Panc1 (cell line): ENCODE measurements around the gene TLE7. TPM values are rescaled to one million over a fixed set of nuclear protein-coding genes. Genes with fewer than 3 reads are reported as not detected.

Experiments
- ATAC-seq: fragments of 200-7000 bp; cut with Tn5 transposase; 2 replicates; pipeline ENCODE4 v1.9.1; 2020; ENCODE audit warnings: mild to moderate bottlenecking, moderate library complexity
- BruUV-seq: library from RNA; stranded (reverse); fragments of 400-500 nt; replicated peaks from 2 replicates; lab custom pipeline; 2021; lab: Mats Ljungman, UMichigan
- CTCF ChIA-PET: fragments of 300-600 bp; sonication (Branson Sonifier 250); formaldehyde crosslinking; loops from one replicate; lab custom pipeline; 2022; ENCODE audit warnings: antibody characterized with exemption; lab: Charles Lee
- POLR2A ChIA-PET: fragments of 300-600 bp; sonication (Branson Sonifier 250); formaldehyde crosslinking; loops from one replicate; lab custom pipeline; 2022; ENCODE audit warnings: antibody characterized with exemption; lab: Charles Lee
- DNase-seq: peaks from one replicate; pipeline ENCODE4 v3.0.0-alpha.2; 2010; ENCODE audit warnings: low read depth, low spot score
- H3K27ac ChIP-seq: 2 replicates; pipeline ENCODE4 v1.5.1; 2011; ENCODE audit warnings: mild to moderate bottlenecking, low read length, inconsistent platforms
- H3K27me3 ChIP-seq: fragments of 200-500 bp; sonication (Bioruptor generic); 2 replicates; pipeline ENCODE4 v1.6.0; 2014; ENCODE audit warnings: low read length, inconsistent platforms; ENCODE audit not compliant: control insufficient read depth, insufficient read depth
- H3K36me3 ChIP-seq: fragments of 200-500 bp; sonication (Bioruptor generic); 2 replicates; pipeline ENCODE4 v1.5.1; 2014; ENCODE audit warnings: inconsistent platforms, mild to moderate bottlenecking, low read length, moderate library complexity; ENCODE audit not compliant: control insufficient read depth, insufficient read depth
- H3K4me1 ChIP-seq: 2 replicates; pipeline ENCODE4 v1.5.1; 2011; ENCODE audit warnings: inconsistent platforms, mild to moderate bottlenecking, low read length, moderate library complexity; ENCODE audit not compliant: control insufficient read depth, insufficient read depth
- H3K4me3 ChIP-seq, 2 experiments: 2 replicates each; pipeline ENCODE4 v1.5.1; 2011 to 2012; ENCODE audit warnings: low read depth in 2 of 2, low read length in 2 of 2, mild to moderate bottlenecking in 2 of 2, inconsistent platforms in 1 of 2, moderate library complexity in 1 of 2
- H3K9me3 ChIP-seq: fragments of 200-500 bp; sonication (Bioruptor generic); 2 replicates; pipeline ENCODE4 v1.5.1; 2014; ENCODE audit warnings: low read depth, mild to moderate bottlenecking, inconsistent platforms, low read length, moderate library complexity; ENCODE audit not compliant: control insufficient read depth, insufficient read depth
- CTCF ChIP-seq: fragments of 450-650 bp; IDR thresholded peaks from 2 replicates; pipeline ENCODE4 v1.5.1; 2017; ENCODE audit warnings: mild to moderate bottlenecking
- POLR2AphosphoS5 ChIP-seq: IDR thresholded peaks from 2 replicates; pipeline ENCODE4 v1.6.1; 2012; ENCODE audit warnings: mild to moderate bottlenecking, low read depth, low read length, moderate library complexity
- REST ChIP-seq, 2 experiments: IDR thresholded peaks; 2 replicates each; pipeline ENCODE4 v1.6.1; 2011 to 2012; ENCODE audit warnings: low read depth in 2 of 2, control low read depth in 1 of 2, low read length in 1 of 2, mild to moderate bottlenecking in 1 of 2, moderate library complexity in 1 of 2; ENCODE audit not compliant: insufficient read depth in 1 of 2
- SIN3A ChIP-seq: IDR thresholded peaks from 2 replicates; pipeline ENCODE4 v1.6.1; 2012; ENCODE audit warnings: low read depth, mild to moderate bottlenecking, low read length, moderate library complexity, borderline replicate concordance; ENCODE audit not compliant: insufficient read depth
- TCF7L2 ChIP-seq: IDR thresholded peaks from 2 replicates; pipeline ENCODE4 v1.6.1; 2011; ENCODE audit warnings: mild to moderate bottlenecking, low read depth, low read length, inconsistent platforms
- in situ Hi-C: cut with HindIII; loops from 2 replicates; pipeline ENCODE4 v1.10.0; 2016; ENCODE audit warnings: low sequenced_read_pairs, low pct_unique_long_range_greater_than_20kb
- intact Hi-C: fragments of 100-400 bp; cut with micrococcal nuclease; formaldehyde crosslinking; loops from one replicate; pipeline ENCODE4 v1.10.0; 2022; ENCODE audit not compliant: unreplicated experiment
- total RNA-seq: library from RNA; stranded (reverse); gene quantifications from one replicate; pipeline ENCODE4 v1.2.1, GENCODE V29; 2021; ENCODE audit not compliant: unreplicated experiment

TLE7 gene
- total RNA-seq, 1 experiment from 2014 or later: not detected

- no peak overlapping the region for H3K4me3 ChIP-seq
- CTCF ChIA-PET: no interaction called here
Observed at GRCh38 chr16:71399801-71400563, 41.9 kb downstream of the TLE7 start.

GRCh38 chr16:71396594-71396993 lies 45.3 kb downstream of the TLE7 start:
- no TSS peak for BruUV-seq
- ChIA-PET POLR2A (no interaction called here), CTCF (no interaction called here)
- Histone ChIP-seq H3K9me3 (no peaks in the 10 kb centered on the region), H3K4me1 (no peaks in the 10 kb centered on the region), H3K27me3 (peaks cover 6% of the 10 kb centered on the region; the same call in 1 of the 2 replicates), H3K36me3 (no peaks in the 10 kb centered on the region), H3K4me3 (no peak overlapping the region), H3K27ac (no peak overlapping the region)
- ATAC-seq: no peak
- in situ Hi-C loops (no loop called here), intact Hi-C loops (no loop called here)
- no peak for DNase-seq
- TF ChIP-seq SIN3A: no peak
- no peak for TF ChIP-seq REST (IDR thresholded peaks at IDR 0.05; ENCODE audit: insufficient read depth in 1 of 2, low read depth in 2 of 2, low read length in 1 of 2)
- no peak for TF ChIP-seq POLR2AphosphoS5
- TF ChIP-seq TCF7L2: no peak
- TF ChIP-seq CTCF: no peak

More at GRCh38 chr16:71399801-71400563, 41.9 kb downstream of the TLE7 start:
- Histone ChIP-seq H3K9me3 (no peaks in the 10 kb centered on the region), H3K27me3 (peaks cover 6% of the 10 kb centered on the region; the same call in 1 of the 2 replicates), H3K36me3 (no peaks in the 10 kb centered on the region), H3K27ac (no peak overlapping the region), H3K4me1 (no peaks in the 10 kb centered on the region)
- DNase-seq (no peak), ATAC-seq (no peak)
- POLR2A ChIA-PET: no interaction called here
- in situ Hi-C loops (no loop called here), intact Hi-C loops (no loop called here)
- TF ChIP-seq REST (IDR thresholded peaks at IDR 0.05; ENCODE audit: insufficient read depth in 1 of 2, low read depth in 2 of 2, low read length in 1 of 2) (no peak), SIN3A (no peak), TCF7L2 (no peak), CTCF (no peak), POLR2AphosphoS5 (no peak)
- BruUV-seq: no TSS peak
